ENCODE results near the gene SAMD11. TPM values are rescaled to one million over a fixed set of nuclear protein-coding genes. Genes with fewer than 3 reads are reported as not detected.

SAMD11 gene
- total and polyA plus RNA-seq, 10 of the 15 experiments (the other 5 are each of a cell fraction or from before 2014, with no cell fraction given) = 0.04 to 0.31 (median 0.19) TPM; not detected in 6

DNA sequence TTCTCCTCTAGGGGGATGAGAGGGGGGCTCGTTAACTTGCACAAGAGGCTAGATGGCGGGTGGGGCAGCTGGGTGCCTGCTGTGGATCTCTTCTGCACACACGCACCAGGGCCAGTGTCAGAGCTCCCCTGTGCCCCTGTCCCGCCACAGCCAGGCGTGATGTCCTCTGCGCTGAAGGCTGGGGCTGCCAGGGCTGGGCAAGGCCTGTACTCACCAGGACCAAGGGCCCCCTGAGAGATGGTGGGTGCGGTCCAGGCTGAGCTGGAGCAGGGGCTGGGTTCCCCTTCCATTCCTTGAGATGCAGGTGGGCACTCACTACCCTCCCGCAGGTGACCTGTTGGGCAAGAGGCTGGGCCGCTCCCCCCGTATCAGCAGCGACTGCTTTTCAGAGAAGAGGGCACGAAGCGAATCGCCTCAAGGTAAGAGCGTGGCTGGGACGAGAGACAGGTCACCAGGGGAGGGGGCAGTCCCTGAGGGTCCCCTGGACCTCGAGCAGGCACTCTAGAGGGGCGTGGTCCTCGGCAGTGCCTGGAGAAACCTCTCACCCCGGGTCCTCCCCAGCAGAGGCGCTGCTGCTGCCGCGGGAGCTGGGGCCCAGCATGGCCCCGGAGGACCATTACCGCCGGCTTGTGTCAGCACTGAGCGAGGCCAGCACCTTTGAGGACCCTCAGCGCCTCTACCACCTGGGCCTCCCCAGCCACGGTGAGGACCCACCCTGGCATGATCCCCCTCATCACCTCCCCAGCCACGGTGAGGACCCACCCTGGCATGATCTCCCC is 15.2 kb downstream of the SAMD11 start:
- ChIA-PET RAD21 (ENCODE audit: unreplicated experiment) (interaction anchor here (1.3 to 4.1 kb wide), 2 partner anchors 33 to 37 kb away, joined by 4 to 20 read pairs; no protein-coding TSS in a partner anchor), POLR2A (interaction anchor here (1.5 kb wide), 1 partner anchor 34 kb away, joined by 4 read pairs; no protein-coding TSS in a partner anchor), SMC1A (ENCODE audit: uncharacterized antibody, unreplicated experiment) (interaction anchor here (1.0 kb wide), 1 partner anchor 33 kb away, joined by 3 read pairs; no protein-coding TSS in a partner anchor), CTCF (interaction anchor here (1.4 to 1.9 kb wide), 2 partner anchors 20 to 34 kb away, joined by 3 to 16 read pairs; partner anchors contain the start of gene NOC2L)
- FAIRE-seq (no peak), DNase-seq (ENCODE audit: low read depth, low spot score) (no peak), ATAC-seq (no peak)
- no peak overlapping the region for H2AFZ ChIP-seq (ENCODE audit: control insufficient read depth, low read depth, low read length)
- intact Hi-C loops (cut with micrococcal nuclease; ENCODE audit: unreplicated experiment) (no loop called here), in situ Hi-C loops (cut with MboI) (loop anchor here (10.0 kb wide), 1 partner anchor 64 kb away; no protein-coding TSS in a partner anchor)
- H3K4me1 ChIP-seq (ENCODE audit: control insufficient read depth, insufficient read depth, low read length) = peaks cover 7% of the 10 kb centered on the region; the same call in 1 of the 2 replicates
- H3K27ac ChIP-seq (ENCODE audit: control insufficient read depth, insufficient read depth) = no peak overlapping the region
- BruUV-seq (replicated peaks) = no TSS peak
- no peaks in the 10 kb centered on the region for H3K79me2 ChIP-seq (ENCODE audit: control insufficient read depth, insufficient read depth, low read length)
- no peaks in the 10 kb centered on the region for H3K36me3 ChIP-seq (ENCODE audit: control insufficient read depth in 2 of 2, insufficient read depth in 2 of 2, low read length in 1 of 2)
- TF ChIP-seq RAD51 (IDR thresholded peaks at IDR 0.05) (no peak), BCL11A (IDR thresholded peaks at IDR 0.05; ENCODE audit: low read depth, low read length) (no peak), ZNF274 (IDR thresholded peaks at IDR 0.05; ENCODE audit: insufficient read depth, insufficient read length) (no peak), EP300 (IDR thresholded peaks at IDR 0.05; ENCODE audit: borderline replicate concordance in 1 of 2, control insufficient read depth in 1 of 2, low read depth in 2 of 2, low read length in 2 of 2) (no peak), RBBP5 (conservative IDR thresholded peaks at IDR 0.05) (no peak), HDAC2 (IDR thresholded peaks at IDR 0.05) (no peak), RAD21 (IDR thresholded peaks at IDR 0.05; ENCODE audit: insufficient read depth, low read depth, low read length) (no peak), EGR1 (IDR thresholded peaks at IDR 0.05; ENCODE audit: borderline replicate concordance in 1 of 2, low read depth in 2 of 2, low read length in 2 of 2) (no peak), MYC (IDR thresholded peaks at IDR 0.05; ENCODE audit: insufficient read depth, insufficient read length, insufficient replicate concordance, low read length, severe bottlenecking) (no peak)
- TF ChIP-seq, protein P1, sequence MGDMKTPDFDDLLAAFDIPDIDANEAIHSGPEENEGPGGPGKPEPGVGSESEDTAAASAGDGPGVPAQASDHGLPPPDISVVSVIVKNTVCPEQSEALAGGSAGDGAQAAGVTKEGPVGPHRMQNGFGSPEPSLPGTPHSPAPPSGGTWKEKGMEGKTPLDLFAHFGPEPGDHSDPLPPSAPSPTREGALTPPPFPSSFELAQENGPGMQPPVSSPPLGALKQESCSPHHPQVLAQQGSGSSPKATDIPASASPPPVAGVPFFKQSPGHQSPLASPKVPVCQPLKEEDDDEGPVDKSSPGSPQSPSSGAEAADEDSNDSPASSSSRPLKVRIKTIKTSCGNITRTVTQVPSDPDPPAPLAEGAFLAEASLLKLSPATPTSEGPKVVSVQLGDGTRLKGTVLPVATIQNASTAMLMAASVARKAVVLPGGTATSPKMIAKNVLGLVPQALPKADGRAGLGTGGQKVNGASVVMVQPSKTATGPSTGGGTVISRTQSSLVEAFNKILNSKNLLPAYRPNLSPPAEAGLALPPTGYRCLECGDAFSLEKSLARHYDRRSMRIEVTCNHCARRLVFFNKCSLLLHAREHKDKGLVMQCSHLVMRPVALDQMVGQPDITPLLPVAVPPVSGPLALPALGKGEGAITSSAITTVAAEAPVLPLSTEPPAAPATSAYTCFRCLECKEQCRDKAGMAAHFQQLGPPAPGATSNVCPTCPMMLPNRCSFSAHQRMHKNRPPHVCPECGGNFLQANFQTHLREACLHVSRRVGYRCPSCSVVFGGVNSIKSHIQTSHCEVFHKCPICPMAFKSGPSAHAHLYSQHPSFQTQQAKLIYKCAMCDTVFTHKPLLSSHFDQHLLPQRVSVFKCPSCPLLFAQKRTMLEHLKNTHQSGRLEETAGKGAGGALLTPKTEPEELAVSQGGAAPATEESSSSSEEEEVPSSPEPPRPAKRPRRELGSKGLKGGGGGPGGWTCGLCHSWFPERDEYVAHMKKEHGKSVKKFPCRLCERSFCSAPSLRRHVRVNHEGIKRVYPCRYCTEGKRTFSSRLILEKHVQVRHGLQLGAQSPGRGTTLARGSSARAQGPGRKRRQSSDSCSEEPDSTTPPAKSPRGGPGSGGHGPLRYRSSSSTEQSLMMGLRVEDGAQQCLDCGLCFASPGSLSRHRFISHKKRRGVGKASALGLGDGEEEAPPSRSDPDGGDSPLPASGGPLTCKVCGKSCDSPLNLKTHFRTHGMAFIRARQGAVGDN (IDR thresholded peaks at IDR 0.05) = no peak
- TF ChIP-seq, protein P2, sequence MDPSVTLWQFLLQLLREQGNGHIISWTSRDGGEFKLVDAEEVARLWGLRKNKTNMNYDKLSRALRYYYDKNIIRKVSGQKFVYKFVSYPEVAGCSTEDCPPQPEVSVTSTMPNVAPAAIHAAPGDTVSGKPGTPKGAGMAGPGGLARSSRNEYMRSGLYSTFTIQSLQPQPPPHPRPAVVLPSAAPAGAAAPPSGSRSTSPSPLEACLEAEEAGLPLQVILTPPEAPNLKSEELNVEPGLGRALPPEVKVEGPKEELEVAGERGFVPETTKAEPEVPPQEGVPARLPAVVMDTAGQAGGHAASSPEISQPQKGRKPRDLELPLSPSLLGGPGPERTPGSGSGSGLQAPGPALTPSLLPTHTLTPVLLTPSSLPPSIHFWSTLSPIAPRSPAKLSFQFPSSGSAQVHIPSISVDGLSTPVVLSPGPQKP (IDR thresholded peaks at IDR 0.05; ENCODE audit: low read depth, low read length) = no peak
- TF ChIP-seq, protein P3, sequence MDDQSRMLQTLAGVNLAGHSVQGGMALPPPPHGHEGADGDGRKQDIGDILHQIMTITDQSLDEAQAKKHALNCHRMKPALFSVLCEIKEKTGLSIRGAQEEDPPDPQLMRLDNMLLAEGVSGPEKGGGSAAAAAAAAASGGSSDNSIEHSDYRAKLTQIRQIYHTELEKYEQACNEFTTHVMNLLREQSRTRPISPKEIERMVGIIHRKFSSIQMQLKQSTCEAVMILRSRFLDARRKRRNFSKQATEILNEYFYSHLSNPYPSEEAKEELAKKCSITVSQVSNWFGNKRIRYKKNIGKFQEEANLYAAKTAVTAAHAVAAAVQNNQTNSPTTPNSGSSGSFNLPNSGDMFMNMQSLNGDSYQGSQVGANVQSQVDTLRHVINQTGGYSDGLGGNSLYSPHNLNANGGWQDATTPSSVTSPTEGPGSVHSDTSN (IDR thresholded peaks at IDR 0.05; ENCODE audit: insufficient replicate concordance, low read depth, low read length) = no peak
- TF ChIP-seq, protein P4, sequence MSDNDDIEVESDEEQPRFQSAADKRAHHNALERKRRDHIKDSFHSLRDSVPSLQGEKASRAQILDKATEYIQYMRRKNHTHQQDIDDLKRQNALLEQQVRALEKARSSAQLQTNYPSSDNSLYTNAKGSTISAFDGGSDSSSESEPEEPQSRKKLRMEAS (IDR thresholded peaks at IDR 0.05; ENCODE audit: low read depth, low read length) = no peak
- TF ChIP-seq, protein P5, sequence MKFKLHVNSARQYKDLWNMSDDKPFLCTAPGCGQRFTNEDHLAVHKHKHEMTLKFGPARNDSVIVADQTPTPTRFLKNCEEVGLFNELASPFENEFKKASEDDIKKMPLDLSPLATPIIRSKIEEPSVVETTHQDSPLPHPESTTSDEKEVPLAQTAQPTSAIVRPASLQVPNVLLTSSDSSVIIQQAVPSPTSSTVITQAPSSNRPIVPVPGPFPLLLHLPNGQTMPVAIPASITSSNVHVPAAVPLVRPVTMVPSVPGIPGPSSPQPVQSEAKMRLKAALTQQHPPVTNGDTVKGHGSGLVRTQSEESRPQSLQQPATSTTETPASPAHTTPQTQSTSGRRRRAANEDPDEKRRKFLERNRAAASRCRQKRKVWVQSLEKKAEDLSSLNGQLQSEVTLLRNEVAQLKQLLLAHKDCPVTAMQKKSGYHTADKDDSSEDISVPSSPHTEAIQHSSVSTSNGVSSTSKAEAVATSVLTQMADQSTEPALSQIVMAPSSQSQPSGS (IDR thresholded peaks at IDR 0.05; ENCODE audit: low read length) = no peak
- H3K9me3 ChIP-seq (replicated peaks; ENCODE audit: control insufficient read depth, insufficient read depth, low read length) = no peaks in the 10 kb centered on the region
- H3K9ac ChIP-seq (ENCODE audit: control insufficient read depth, insufficient read depth, low read length) = no peak overlapping the region
- no peak overlapping the region for H3K4me2 ChIP-seq (ENCODE audit: control insufficient read depth, insufficient read depth)
- no peaks in the 10 kb centered on the region for H4K20me1 ChIP-seq (ENCODE audit: control insufficient read depth, insufficient read depth)
- WGBS (ENCODE audit: insufficient coverage, insufficient replicate concordance, low lambda C conversion rate, missing lambda C conversion rate) = 50% methylated on average over 28 of the region's 30 CpGs
- H3K27me3 ChIP-seq (replicated peaks in 1 of 2; ENCODE audit: control insufficient read depth in 2 of 2, insufficient read depth in 2 of 2, low read length in 1 of 2) = peaks cover 8% of the 10 kb centered on the region in 2 experiments
- H3K4me3 ChIP-seq = no peak overlapping the region
